HG02840 (cell line): Measurements from ENCODE around the gene FGF12.

Experiments used
- ATAC-seq: cut with Tn5 transposase; IDR thresholded peaks from one replicate; pipeline ENCODE4 v1.9.1; 2021; ENCODE audit warnings: mild to moderate bottlenecking, moderate library complexity, moderate number of reproducible peaks; ENCODE audit not compliant: unreplicated experiment, low FRiP score

Gene FGF12

DNA sequence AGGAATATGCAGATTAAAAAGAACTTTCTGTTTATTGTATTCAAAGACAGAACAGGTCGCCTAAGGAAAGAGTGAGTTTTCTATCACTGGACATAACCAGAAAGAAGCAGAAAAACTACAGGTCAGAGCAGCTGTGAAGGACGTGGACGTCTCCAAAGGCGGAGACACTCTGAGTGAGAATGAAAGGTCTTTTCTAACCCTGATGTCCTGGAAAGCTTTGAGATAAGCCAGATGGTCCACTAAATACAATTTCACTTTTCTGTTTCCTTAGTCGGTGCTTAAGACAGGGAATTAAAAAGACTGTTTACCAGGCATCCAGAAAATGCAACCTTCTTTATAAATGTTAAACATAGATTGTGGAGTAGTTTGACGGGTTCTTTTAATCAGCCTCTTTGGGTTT, 360.4 kb downstream of the FGF12 start:
- no peak for ATAC-seq

GRCh38 chr3:192365571-192365970, 361.8 kb downstream of the FGF12 start:
- ATAC-seq, result no peak

DNA sequence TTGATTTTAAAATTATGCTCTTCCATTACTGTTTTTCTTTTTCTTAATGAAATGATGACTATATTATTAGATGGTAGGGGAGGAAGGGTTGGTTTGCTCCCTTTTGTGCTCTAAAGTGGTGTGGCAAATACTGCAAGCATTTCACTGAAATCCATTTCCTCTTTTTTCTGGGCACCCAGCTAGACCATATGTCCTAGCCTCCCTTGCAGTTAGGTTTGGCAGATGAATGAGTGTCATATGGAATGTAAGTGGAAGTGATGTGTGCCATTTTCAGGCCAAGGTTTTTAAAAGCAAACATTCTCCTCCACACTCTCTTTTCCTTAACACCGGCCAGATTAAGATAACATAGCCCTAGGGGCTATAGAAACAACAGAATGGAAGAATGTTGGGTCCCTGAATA, 363.0 kb downstream of the FGF12 start:
- no peak for ATAC-seq

- ATAC-seq, result no peak
These were observed 372.7 kb downstream of the FGF12 start for GRCh38 chr3:192354687-192355086.

DNA sequence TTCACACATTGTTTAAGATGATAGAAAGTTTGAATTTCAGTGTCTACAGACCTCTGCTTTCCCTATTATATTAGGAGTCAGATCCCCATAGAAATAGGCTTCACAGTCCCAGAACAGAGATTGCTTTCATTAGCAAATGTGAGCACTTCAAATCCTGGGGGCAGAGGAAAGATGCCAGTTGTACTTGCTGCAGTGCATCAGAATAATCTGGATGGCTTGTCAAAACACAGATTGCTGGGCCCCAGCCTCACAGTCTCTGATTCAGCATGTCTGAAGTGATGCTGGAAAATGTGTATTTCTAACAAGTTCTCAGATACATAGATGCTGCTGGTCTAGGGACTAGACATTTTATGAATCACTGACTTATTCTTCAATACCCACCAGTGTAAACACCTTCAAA, 375.2 kb downstream of the FGF12 start:
- no peak for ATAC-seq

DNA sequence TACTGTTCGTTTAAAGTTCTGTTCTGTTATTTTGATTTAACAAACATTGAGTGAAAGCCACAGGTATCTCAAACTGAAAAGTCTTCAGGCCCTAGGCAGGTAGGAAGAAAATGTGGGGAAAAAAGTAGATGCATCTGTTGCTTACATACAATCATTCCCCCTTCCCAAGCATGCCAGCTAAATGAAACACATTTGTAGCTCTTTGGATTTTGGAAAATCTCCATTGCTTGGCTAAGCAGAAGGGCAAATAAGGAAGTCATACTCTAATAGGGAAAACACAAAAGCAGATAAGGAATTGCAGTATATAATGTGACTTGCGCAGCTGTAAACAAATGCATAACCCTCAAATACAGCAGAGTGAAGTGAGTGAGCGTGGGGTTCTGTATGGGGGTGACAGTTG, 375.9 kb downstream of the FGF12 start:
- no peak for ATAC-seq

GRCh38 chr3:192340031-192340430, 387.3 kb downstream of the FGF12 start:
- ATAC-seq, result no peak

GRCh38 chr3:192339214-192339613, 388.1 kb downstream of the FGF12 start:
- ATAC-seq, result no peak

DNA sequence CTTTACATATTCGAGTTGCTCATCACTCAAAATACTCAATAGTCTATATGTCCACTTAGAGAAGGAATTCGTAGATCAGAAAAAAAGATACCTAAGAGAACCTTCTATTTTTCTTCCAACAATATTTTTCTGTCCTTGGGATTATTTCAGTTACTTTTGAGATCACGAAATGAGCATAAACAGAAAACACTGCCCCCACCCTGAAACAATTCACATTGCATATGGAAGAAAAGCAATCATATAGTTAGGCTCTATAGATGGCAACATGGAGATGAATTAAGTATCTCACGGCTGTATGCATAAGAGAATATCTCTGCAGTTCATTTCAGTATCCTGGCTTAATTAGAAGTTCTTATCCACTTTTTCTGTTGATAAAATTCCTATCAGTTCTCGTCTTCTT, 391.1 kb downstream of the FGF12 start:
- ATAC-seq, result no peak

DNA sequence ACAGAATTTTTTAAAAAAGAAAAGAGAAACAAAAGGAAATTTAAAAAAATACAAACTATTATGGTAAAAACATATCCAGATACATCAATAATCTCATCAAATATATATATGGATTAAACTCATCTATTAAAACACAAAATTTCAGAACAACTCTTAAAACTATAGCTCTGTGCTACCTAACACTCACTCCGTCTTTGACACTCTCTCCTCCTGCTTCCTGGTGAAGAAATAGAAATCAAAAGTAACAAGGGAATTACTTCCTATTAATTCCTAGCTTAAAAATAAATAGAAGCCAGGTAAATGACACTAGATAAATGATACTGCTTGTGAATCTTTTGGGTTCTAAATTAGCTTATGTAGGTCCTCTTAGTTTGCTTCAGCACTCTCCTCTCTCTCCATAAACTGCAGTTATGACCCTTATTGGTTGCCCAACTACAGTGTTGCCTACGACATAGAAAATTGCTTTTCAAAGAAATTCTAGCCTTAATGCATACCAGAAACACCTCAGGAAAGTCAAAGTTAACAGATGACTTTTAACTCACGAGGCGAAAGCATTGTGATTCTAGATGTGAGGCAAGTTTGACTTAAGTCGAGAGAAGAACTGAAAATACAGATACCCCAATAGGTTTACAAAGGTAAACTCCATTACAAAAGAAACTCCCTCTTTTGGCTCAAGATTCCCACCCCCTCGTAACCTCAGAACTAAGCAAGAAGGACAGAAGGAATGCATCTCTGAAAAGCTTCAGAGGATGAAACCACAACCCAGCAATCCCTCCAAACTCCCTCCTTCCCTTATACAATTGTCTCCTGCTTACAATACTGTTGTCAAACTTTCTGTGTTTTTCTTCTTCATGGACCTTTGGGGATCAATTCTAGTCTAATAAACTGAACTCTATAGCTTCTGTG, 394.7 kb downstream of the FGF12 start:
- no peak for ATAC-seq

DNA sequence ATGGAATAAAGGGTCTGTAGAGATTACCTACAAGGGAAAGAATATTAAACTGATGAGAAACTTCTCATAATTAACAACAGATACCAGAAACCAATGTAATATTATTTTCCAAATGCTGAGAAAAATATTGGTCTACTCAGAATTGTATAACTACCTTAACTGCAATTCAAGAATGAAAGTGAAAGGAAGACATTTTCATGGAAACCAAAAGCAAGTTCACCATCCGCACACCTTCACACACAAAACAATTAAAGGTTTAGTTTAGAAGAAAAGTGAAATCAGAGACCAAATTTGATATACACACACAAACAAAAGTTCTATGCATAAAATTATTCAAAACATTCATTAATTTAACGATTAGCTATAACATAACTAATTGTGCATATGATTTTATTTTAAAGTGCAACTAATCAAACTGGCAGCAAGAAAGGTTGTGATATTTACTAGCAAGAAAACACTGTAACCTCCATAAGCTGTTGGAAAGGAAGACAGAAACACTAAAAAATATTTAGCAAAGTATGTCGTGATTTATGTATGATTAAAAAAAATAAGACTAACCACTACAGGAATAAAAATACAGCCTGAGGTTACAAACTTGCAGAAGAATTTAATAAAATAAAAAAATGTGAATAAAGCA, 395.5 kb downstream of the FGF12 start:
- no peak for ATAC-seq

DNA sequence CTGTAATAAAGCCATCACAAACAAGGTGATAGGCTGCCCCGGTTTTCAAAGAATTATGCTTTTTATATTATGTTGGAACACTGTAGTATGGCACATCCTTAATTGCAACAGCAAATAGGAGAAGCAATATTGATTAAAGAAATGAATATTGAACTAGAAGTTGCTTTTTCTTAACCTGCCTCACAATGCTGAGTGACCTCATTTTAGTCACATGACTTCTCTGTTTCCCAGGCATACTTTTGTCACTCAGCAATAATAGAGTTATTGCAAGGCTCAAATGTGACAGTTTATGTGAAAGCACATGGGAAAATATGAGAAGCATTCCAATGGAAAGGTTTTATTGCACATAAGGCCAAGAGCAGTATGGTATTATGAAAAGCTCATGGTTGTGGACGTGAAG, 400.7 kb downstream of the FGF12 start:
- no peak for ATAC-seq

- ATAC-seq, result no peak
These were observed 409.8 kb downstream of the FGF12 start for GRCh38 chr3:192317564-192317963.

DNA sequence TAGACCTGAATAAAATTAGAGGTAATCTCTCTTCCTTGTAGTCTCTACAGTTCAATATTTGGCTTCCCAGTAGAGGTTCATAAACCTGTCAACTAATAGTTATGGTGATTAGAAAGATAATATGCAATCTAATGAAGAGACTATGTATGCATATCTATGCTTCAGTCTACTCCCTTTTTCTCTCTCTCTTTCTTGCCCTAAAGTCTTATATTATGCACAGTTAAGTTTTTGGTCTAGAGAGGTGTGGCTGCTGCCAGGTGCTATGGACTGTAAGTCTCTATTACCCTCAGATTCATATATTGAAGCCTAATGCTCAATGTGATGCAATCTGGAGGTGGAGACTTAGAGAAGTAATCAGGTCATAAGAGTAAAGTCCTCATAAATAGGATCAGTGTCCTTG, 413.7 kb downstream of the FGF12 start:
- ATAC-seq, result no peak

DNA sequence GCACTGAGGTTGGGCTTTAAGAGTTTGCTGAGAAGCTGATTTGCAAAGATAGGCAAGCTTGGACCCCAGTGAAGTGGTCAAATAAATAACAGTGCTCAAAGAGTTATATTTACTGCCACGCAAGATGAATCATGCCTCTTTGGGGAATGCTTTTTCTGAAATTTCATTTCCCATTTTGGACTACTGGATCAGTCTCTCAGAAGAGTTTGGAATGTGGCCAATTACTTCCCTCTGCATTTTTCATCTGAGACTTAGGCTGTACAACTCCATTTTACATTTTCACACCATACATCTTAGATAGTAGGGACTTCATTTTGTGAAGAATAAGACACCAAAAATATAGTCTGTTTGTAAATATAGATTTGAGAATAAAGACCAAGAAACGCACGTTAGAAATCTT, 419.7 kb downstream of the FGF12 start:
- ATAC-seq, result no peak

DNA sequence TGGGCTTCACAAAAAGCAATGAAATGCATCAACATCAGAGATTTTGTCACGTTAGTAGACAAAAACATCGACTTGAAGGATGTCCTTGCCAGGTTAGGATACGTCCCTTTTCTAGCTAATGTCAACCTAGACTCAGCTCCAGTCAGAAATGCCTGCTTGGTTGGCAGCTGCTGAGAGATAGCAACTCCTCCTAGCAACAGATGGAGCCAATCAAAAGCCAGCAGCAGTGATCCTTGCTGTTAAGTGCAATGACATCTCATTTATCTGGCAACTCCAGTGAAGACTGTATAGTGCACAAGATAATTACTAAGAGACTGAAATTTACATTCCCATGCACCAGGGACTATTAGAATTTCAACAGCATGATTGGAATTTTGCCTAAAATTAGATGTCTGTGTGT, 424.1 kb downstream of the FGF12 start:
- ATAC-seq, result no peak

GRCh38 chr3:192302721-192303120, 424.6 kb downstream of the FGF12 start:
- ATAC-seq, result no peak

- no peak for ATAC-seq
These were observed 427.4 kb downstream of the FGF12 start for GRCh38 chr3:192299921-192300320.

DNA sequence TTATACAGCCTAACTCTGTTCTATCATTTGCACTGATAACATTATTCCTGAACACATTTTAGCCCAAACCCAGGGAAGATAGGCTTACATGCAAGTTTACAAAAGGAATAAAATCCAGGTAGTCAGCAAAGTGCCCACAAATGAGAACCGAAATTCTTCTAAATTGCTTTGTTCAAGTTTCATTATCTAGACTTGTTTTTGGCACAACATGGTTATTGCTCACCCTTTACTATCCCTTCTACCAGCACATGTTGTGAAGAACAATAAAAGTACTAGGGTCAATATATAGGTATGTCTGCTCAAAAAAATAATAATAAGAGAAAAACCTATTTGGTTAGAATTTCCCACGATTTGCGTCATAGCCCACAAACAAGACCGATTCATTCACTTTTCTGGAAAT, 430.5 kb downstream of the FGF12 start:
- ATAC-seq, result no peak

DNA sequence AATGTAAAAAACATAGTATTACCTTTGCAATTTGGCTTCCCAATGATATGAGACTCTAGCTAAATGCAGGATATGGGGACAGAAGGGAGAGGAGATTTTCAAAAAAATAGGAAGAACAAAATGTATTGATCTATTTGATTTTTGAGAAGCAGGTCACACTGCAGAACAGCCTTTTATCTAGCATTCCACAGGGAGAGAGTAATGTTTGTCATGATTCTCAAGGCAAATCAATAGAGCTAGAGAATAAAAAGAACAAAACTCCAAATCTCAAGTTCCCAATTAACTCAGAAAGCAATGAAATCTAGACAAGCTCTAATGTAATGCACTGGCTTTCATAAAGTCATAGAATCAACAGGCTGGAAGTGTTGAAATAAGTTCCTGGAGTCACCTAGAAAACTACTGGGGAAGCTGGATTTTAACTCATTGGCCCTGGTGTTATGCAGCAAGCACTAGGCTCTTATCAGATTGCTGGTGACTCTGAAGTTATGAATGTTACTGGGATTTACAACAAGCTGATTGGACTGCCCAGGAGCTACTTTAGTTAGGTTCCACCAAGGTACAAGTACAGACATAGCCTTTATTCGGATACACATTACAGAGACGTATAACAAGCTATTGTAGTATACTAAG, 442.8 kb downstream of the FGF12 start:
- ATAC-seq, result no peak

GRCh38 chr3:192281207-192281880, 446.0 kb downstream of the FGF12 start:
- ATAC-seq, result no peak
